ENCODE measurements around the gene NTM. TPM values are rescaled to one million over a fixed set of nuclear protein-coding genes. Genes with fewer than 3 reads are reported as not detected.

The NTM gene
- total RNA-seq, 1 experiment from 2014 or later, result 9.9 TPM

GRCh38 chr11:131441051-131441810 is 70.8 kb downstream of the NTM start:
- Histone ChIP-seq H2BK12ac (ENCODE audit: insufficient read length, low read depth, low read length) (no peak overlapping the region), H3K79me2 (ENCODE audit: insufficient read depth, low read length) (no peaks in the 10 kb centered on the region; the same call in 1 of the 2 replicates), H2BK20ac (ENCODE audit: low read depth, low read length, poor library complexity, severe bottlenecking) (no peak overlapping the region), H3K23ac (ENCODE audit: insufficient read length, low read depth, low read length) (no peak overlapping the region), H3K56ac (ENCODE audit: insufficient read length, low read depth, low read length) (no peak overlapping the region), H2BK120ac (ENCODE audit: low read depth, low read length, poor library complexity, severe bottlenecking) (no peak overlapping the region), H2AFZ (ENCODE audit: low read length) (no peak overlapping the region), H3K4me2 (ENCODE audit: insufficient read depth, insufficient read length, low read length) (no peak overlapping the region), H3T11ph (ENCODE audit: low read length) (no peak overlapping the region), H4K20me1 (ENCODE audit: control insufficient read depth, insufficient read depth, insufficient read length) (no peaks in the 10 kb centered on the region), H3K27me3 (ENCODE audit: insufficient read depth, low read length) (no peaks in the 10 kb centered on the region), H3K4me1 (ENCODE audit: insufficient read depth, low read length) (no peaks in the 10 kb centered on the region), H3K23me2 (ENCODE audit: insufficient read length, low read depth, low read length, poor library complexity, severe bottlenecking) (no peaks in the 10 kb centered on the region), H3K27ac (ENCODE audit: insufficient read length, low read depth, low read length) (no peak overlapping the region), H3K14ac (ENCODE audit: insufficient read depth, low read length) (no peak overlapping the region), H3K18ac (ENCODE audit: insufficient read length, low read depth, low read length) (no peak overlapping the region), H3K9me3 (ENCODE audit: control insufficient read depth, low read depth, low read length) (peaks cover 10% of the 10 kb centered on the region), H4K8ac (replicated peaks; ENCODE audit: insufficient read length, low read depth, low read length) (no peak overlapping the region), H2AK5ac (ENCODE audit: insufficient read length, low read length) (no peak overlapping the region), H3K79me1 (ENCODE audit: insufficient read depth, low read depth, low read length, poor library complexity, severe bottlenecking) (no peaks in the 10 kb centered on the region), H2BK15ac (ENCODE audit: low read depth, low read length) (no peak overlapping the region), H2BK5ac (ENCODE audit: insufficient read length, low read length) (no peak overlapping the region), H4K5ac (ENCODE audit: insufficient read length, low read depth, low read length) (no peak overlapping the region), H4K91ac (ENCODE audit: insufficient read length, low read depth, low read length) (no peak overlapping the region), H3K9ac (ENCODE audit: extremely low read depth, insufficient read length, low read length) (no peak overlapping the region), H3K4ac (ENCODE audit: low read depth, low read length) (no peak overlapping the region)
- TF ChIP-seq, protein P1, sequence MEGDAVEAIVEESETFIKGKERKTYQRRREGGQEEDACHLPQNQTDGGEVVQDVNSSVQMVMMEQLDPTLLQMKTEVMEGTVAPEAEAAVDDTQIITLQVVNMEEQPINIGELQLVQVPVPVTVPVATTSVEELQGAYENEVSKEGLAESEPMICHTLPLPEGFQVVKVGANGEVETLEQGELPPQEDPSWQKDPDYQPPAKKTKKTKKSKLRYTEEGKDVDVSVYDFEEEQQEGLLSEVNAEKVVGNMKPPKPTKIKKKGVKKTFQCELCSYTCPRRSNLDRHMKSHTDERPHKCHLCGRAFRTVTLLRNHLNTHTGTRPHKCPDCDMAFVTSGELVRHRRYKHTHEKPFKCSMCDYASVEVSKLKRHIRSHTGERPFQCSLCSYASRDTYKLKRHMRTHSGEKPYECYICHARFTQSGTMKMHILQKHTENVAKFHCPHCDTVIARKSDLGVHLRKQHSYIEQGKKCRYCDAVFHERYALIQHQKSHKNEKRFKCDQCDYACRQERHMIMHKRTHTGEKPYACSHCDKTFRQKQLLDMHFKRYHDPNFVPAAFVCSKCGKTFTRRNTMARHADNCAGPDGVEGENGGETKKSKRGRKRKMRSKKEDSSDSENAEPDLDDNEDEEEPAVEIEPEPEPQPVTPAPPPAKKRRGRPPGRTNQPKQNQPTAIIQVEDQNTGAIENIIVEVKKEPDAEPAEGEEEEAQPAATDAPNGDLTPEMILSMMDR (conservative IDR thresholded peaks at IDR 0.05), result no peak
- DNase-seq, result no peak
- Mint-ChIP-seq H3K36me3 (ENCODE audit: insufficient read depth in 1 of 3, low read depth in 3 of 3) (peaks cover 6 to 26% (median 14%) of the 10 kb centered on the region in 3 experiments), H3K4me1 (no peaks in the 10 kb centered on the region), H3K4me3 (no peak overlapping the region), H3K27me3 (ENCODE audit: low read depth) (peaks cover 5% of the 10 kb centered on the region), H3K9me3 (peaks cover 29 to 36% of the 10 kb centered on the region in 2 experiments), H3K27ac (no peak overlapping the region)
- WGBS (ENCODE audit: extremely low coverage, insufficient read length, low lambda C conversion rate), result no CpG with 5 or more reads among the region's 5 CpGs
